GM12864 (cell line): Measurements from ENCODE around the gene NT5C.
A peak's percentile ranks its signal among the peaks of the same experiment; 100 is the strongest.

Source experiments
- DNase-seq: peaks from one replicate; pipeline ENCODE4 v3.0.0-alpha.2; 2011; ENCODE audit warnings: low read depth
- H3K4me3 ChIP-seq: 2 replicates; pipeline ENCODE4 v1.5.1; 2011; ENCODE audit warnings: mild to moderate bottlenecking, low read depth, low read length, control low read depth
- TF ChIP-seq, protein P1 (sequence below): IDR thresholded peaks from 2 replicates; pipeline ENCODE4 v1.5.1; 2011; ENCODE audit warnings: low read depth, mild to moderate bottlenecking, moderate library complexity, low read length, control low read depth, inconsistent platforms; ENCODE audit errors: missing control alignments

NT5C gene

DNA sequence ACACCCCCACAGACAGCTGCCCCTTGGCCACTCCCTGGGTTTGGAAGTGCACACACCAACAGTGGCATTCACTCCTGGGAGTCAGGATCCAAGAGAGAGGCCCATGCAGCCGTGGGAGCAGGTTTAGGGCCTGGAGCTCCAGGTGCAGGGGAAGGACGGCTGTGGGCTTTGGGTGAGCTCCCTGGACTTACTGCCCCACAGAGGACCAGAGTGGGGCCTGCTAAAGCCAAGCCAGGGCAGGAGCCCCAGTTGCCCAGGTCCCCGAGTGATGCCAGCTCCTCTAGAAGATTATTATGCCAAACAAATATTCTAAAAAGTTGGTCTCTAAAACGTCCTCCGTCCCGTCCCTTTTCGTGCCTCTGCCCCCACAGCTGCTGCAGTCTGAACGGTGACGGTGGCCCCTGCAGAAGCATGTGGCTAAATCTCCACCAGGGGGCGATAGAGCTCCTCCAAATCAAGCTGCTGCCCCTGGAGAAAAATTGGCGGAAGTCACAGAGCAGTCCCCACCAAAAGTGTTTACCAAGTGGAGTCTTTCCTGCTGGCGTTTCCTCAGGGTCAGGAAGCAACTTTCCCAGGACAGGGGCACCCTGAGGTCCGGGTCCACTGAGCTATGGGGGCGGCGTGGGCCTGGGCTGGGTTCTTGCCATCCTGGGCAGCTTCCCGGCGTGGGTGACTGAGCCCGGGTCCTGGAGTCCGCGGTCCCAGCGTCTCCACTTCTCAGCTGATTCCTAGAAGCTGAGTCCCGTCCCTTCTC, 17.6 kb downstream of the NT5C start:
- H3K4me3 ChIP-seq = peak overlapping the region; percentile 73
- DNase-seq = peak; percentile 87
- TF ChIP-seq, protein P1, sequence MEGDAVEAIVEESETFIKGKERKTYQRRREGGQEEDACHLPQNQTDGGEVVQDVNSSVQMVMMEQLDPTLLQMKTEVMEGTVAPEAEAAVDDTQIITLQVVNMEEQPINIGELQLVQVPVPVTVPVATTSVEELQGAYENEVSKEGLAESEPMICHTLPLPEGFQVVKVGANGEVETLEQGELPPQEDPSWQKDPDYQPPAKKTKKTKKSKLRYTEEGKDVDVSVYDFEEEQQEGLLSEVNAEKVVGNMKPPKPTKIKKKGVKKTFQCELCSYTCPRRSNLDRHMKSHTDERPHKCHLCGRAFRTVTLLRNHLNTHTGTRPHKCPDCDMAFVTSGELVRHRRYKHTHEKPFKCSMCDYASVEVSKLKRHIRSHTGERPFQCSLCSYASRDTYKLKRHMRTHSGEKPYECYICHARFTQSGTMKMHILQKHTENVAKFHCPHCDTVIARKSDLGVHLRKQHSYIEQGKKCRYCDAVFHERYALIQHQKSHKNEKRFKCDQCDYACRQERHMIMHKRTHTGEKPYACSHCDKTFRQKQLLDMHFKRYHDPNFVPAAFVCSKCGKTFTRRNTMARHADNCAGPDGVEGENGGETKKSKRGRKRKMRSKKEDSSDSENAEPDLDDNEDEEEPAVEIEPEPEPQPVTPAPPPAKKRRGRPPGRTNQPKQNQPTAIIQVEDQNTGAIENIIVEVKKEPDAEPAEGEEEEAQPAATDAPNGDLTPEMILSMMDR = peak; percentile 88

DNA sequence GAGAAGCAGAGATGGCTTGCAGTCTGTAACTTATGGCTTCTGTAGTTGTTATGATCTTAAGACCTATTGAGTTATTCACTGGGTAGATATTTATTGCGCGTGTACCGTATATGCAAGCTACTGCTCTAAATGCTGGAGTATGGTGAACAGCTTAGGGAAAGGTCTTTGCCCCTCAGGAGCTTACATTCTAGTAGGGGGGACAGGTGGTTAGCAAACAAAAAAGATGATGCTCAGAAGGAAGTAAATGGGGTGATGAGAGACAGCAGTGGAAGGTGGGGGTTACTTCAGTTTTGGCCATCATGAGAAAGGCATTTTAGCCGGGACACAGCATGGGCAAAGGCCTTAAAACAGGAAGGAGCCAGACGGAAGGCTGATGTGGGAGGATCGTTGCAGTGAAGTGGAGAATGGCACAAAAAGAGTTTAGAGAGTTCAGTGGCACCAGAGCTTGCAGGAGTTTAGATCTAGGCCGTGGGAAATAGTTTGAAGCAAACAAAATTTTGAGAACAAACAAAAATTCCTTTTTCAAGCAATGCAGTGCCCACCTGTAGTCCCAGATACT, 19.7 kb downstream of the NT5C start:
- no peak for DNase-seq
- H3K4me3 ChIP-seq = no peak overlapping the region
- TF ChIP-seq, protein P1 = no peak

DNA sequence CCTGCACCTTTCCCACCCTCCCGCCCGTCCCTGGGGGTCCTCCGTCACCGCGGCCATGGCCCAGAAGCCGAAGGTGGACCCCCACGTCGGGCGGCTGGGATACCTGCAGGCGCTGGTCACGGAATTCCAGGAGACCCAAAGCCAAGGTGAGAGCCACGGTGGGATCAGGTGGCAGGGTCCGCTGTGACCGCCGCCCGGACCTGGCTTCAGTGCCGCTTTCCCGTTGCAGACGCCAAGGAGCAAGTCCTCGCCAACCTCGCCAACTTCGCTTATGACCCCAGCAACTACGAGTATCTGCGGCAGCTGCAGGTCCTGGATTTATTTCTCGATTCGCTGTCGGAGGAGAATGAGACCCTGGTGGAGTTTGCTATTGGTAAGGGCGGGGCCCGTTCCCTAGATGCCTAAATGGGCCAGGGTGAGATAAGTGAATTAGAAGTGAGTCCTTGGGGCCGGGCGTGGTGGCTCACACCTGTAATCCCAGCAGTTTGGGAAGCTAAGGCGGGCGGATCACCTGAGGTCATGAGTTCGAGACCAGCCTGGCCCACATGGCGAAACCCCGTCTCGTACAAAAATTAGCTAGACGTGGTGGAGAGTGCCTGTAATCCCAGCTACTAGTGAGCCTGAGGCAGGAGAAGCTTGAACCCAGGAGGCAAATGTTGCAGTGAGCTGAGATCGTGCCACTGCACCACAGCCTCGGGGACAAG, 21.2 kb downstream of the NT5C start:
- H3K4me3 ChIP-seq = peak overlapping the region; percentile 83
- DNase-seq = no peak
- TF ChIP-seq, protein P1 = no peak

DNA sequence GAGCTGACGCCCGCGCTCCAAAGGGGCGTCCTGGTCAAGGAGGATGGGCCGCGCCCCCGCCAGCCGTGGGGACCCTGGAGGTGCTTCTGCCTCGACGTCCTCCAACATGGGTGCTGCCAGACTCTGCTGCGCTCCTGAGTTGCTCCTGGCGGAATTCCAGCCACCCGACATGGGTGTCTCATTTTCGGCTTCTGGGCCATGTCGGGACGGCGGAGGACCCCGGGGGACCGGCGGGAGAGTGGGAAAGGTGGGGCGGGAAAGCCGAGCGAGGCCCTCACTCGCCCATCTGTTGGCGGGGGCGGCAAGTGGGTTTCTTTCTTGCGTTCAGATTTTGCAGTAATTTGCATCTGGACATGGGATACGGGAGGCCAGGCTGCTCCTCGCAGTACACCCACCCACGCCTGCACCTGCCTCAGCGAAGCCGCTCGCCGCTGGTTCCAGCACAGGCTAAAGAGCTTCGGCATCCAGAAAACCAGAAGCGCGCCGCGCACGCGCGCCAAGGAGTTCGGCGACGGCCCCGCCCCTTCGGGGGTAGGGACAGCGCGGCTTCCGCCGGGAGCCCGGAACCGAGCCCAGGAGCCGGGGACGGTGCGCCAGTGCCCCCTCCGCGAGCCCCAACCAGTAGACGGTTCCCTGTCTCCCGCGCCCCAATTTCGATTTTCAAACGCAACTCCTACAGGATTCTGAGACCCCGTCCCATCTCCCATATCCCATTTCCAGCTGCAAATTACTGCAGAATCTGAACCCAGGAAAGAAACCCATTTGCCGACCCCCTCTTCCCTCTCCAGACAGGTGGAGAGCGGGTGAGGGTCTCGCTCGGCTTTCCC, 21.9 kb downstream of the NT5C start, which contains the start of gene ARMC7:
ARMC7 (plus strand) TSS at position 563 of the 827 bp plus-strand sequence. CDS start 320 bp downstream, outside the sequence.
- DNase-seq = peak; percentile 76
- peak within 1 kb of the TSS; percentile 83 for H3K4me3 ChIP-seq
- TF ChIP-seq, protein P1 = no peak

DNA sequence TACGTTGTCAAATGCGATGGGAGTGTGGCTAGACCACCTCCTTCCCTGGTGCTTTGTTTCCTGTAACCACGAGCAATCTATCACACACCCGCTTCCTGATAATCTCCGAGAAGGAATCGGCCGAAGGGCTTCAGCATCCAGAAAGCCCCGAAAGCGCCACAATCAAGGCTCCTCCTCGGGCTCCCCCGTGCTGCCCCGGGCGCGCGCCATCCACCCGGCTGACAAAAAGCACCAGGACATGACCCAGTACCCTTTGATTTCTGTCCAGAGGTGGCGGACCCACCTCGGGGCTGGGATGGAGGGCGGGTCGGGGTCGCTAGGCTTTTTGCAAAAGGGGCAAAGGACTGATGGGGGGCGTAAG, 22.5 kb downstream of the NT5C start:
- peak overlapping the region; percentile 83 for H3K4me3 ChIP-seq
- TF ChIP-seq, protein P1 = no peak
- no peak for DNase-seq

DNA sequence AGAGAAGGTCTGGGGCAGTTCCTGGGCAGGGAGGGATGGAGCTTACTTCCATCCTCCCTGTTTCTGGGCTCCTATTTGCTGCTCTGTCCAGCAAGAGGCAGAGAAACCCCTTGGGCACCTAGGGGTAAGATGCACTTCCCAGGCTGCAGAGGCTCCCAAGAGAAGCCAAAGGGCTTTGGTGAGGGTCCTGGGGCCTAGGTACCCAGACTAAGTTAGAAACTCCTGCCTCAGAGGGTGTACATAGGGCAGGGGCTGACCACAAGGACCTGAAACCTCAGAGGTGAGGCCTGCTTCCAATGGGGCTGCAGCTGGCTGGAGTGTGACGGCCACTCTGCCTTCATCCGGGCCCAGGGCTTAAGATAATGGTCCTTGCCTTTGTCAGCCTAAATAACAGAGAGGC, 23.3 kb downstream of the NT5C start:
- no peak for DNase-seq
- TF ChIP-seq, protein P1 = no peak
- H3K4me3 ChIP-seq = no peak overlapping the region
